ENCODE measurements around the gene SPIRE1.
A peak's percentile ranks its signal among the peaks of the same experiment; 100 is the strongest.

SPIRE1 gene

GRCh38 chr18:12423393-12423792 lies 234.5 kb downstream of the SPIRE1 start:
- Histone ChIP-seq H3K79me1 (ENCODE audit: low read length) (no peaks in the 10 kb centered on the region), H2BK5ac (ENCODE audit: low read length) (no peak overlapping the region), H2BK15ac (replicated peaks; ENCODE audit: low read depth) (no peak overlapping the region), H2AK5ac (ENCODE audit: low read length) (no peak overlapping the region), H3K18ac (ENCODE audit: low read length) (no peak overlapping the region), H3K9ac (ENCODE audit: low read length) (no peak overlapping the region), H3K4ac (ENCODE audit: low read depth, low read length) (no peak overlapping the region), H3K4me1 (ENCODE audit: control insufficient read depth, low read depth, low read length) (no peaks in the 10 kb centered on the region), H3K36me3 (ENCODE audit: control insufficient read depth, insufficient read depth, low read length) (peaks cover 6% of the 10 kb centered on the region), H4K5ac (ENCODE audit: low read length) (no peak overlapping the region), H3K27ac (ENCODE audit: low read depth, low read length) (no peak overlapping the region), H3K27me3 (ENCODE audit: insufficient read depth, low read length, poor library complexity) (no peaks in the 10 kb centered on the region), H4K8ac (ENCODE audit: low read depth, low read length) (no peak overlapping the region), H3K79me2 (ENCODE audit: control insufficient read depth, insufficient read depth, low read length) (no peaks in the 10 kb centered on the region), H2BK120ac (ENCODE audit: low read depth, low read length) (no peak overlapping the region), H3K23ac (ENCODE audit: low read length) (no peak overlapping the region), H3K4me3 (ENCODE audit: low read length) (no peak overlapping the region), H3K56ac (ENCODE audit: low read length) (no peak overlapping the region), H3K4me2 (ENCODE audit: low read length) (no peak overlapping the region)
- no peak for DNase-seq
- no CpG with 5 or more reads among the region's 10 CpGs for WGBS (ENCODE audit: extremely low coverage, insufficient coverage, low lambda C conversion rate)

GRCh38 chr18:12422936-12423335 lies 235.0 kb downstream of the SPIRE1 start:
- Histone ChIP-seq H3K4me1 (ENCODE audit: control insufficient read depth, low read depth, low read length) (no peaks in the 10 kb centered on the region), H3K4me3 (ENCODE audit: low read length) (no peak overlapping the region), H4K5ac (ENCODE audit: low read length) (no peak overlapping the region), H2BK15ac (replicated peaks; ENCODE audit: low read depth) (no peak overlapping the region), H3K79me1 (ENCODE audit: low read length) (no peaks in the 10 kb centered on the region), H3K9ac (ENCODE audit: low read length) (no peak overlapping the region), H3K18ac (ENCODE audit: low read length) (no peak overlapping the region), H3K4ac (ENCODE audit: low read depth, low read length) (no peak overlapping the region), H3K4me2 (ENCODE audit: low read length) (no peak overlapping the region), H2AK5ac (ENCODE audit: low read length) (no peak overlapping the region), H3K27me3 (ENCODE audit: insufficient read depth, low read length, poor library complexity) (no peaks in the 10 kb centered on the region), H3K56ac (ENCODE audit: low read length) (no peak overlapping the region), H3K36me3 (ENCODE audit: control insufficient read depth, insufficient read depth, low read length) (peaks cover 5% of the 10 kb centered on the region), H3K79me2 (ENCODE audit: control insufficient read depth, insufficient read depth, low read length) (no peaks in the 10 kb centered on the region), H3K27ac (ENCODE audit: low read depth, low read length) (no peak overlapping the region), H3K23ac (ENCODE audit: low read length) (no peak overlapping the region), H2BK5ac (ENCODE audit: low read length) (no peak overlapping the region), H2BK120ac (ENCODE audit: low read depth, low read length) (no peak overlapping the region), H4K8ac (ENCODE audit: low read depth, low read length) (no peak overlapping the region)
- DNase-seq = peak; percentile 74
- WGBS (ENCODE audit: extremely low coverage, insufficient coverage, low lambda C conversion rate) = no CpG with 5 or more reads among the region's 9 CpGs

DNA sequence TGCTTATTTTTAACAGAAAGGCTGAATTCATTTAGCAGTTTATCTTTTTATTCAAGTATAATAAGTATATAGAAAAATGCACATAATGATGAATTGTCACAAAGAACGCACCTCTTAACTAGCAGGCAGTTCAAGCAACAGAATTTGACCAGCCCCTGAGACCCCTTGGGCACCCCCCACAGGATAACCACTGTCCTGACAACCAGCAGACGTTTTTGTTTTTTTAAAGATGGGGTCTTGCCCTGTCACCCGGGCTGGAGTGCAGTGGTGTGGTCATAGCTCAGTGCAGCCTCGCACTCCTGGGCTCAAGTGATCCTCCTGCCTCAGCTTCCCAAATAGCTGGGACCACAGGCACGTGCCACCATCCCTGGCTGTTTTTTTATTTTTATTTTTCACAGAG lies 236.2 kb downstream of the SPIRE1 start:
- H3K27me3 ChIP-seq (ENCODE audit: insufficient read depth, low read length, poor library complexity) = no peaks in the 10 kb centered on the region
- no CpG with 5 or more reads among the region's 5 CpGs for WGBS (ENCODE audit: extremely low coverage, insufficient coverage, low lambda C conversion rate)
- no peak overlapping the region for H2BK15ac ChIP-seq (replicated peaks; ENCODE audit: low read depth)
- H2BK5ac ChIP-seq (ENCODE audit: low read length) = no peak overlapping the region
- no peaks in the 10 kb centered on the region for H3K79me1 ChIP-seq (ENCODE audit: low read length)
- no peak overlapping the region for H3K4me2 ChIP-seq (ENCODE audit: low read length)
- H3K4me3 ChIP-seq (ENCODE audit: low read length) = no peak overlapping the region
- H3K4me1 ChIP-seq (ENCODE audit: control insufficient read depth, low read depth, low read length) = no peaks in the 10 kb centered on the region
- no peak overlapping the region for H4K8ac ChIP-seq (ENCODE audit: low read depth, low read length)
- no peak overlapping the region for H3K18ac ChIP-seq (ENCODE audit: low read length)
- H2AK5ac ChIP-seq (ENCODE audit: low read length) = no peak overlapping the region
- H3K36me3 ChIP-seq (ENCODE audit: control insufficient read depth, insufficient read depth, low read length) = no peaks in the 10 kb centered on the region
- no peak overlapping the region for H3K23ac ChIP-seq (ENCODE audit: low read length)
- H3K56ac ChIP-seq (ENCODE audit: low read length) = no peak overlapping the region
- no peak overlapping the region for H3K27ac ChIP-seq (ENCODE audit: low read depth, low read length)
- no peak overlapping the region for H3K4ac ChIP-seq (ENCODE audit: low read depth, low read length)
- no peak overlapping the region for H2BK120ac ChIP-seq (ENCODE audit: low read depth, low read length)
- no peak overlapping the region for H3K9ac ChIP-seq (ENCODE audit: low read length)
- no peaks in the 10 kb centered on the region for H3K79me2 ChIP-seq (ENCODE audit: control insufficient read depth, insufficient read depth, low read length)
- H4K5ac ChIP-seq (ENCODE audit: low read length) = no peak overlapping the region
- DNase-seq = peak; percentile 47

- Histone ChIP-seq H4K8ac (ENCODE audit: low read depth, low read length) (peak overlapping the region; percentile 77), H3K23ac (ENCODE audit: low read length) (no peak overlapping the region), H2AK5ac (ENCODE audit: low read length) (no peak overlapping the region), H3K4me3 (ENCODE audit: low read length) (no peak overlapping the region), H3K4me2 (ENCODE audit: low read length) (no peak overlapping the region), H4K5ac (ENCODE audit: low read length) (no peak overlapping the region), H3K79me1 (ENCODE audit: low read length) (no peaks in the 10 kb centered on the region), H2BK15ac (replicated peaks; ENCODE audit: low read depth) (no peak overlapping the region), H3K4ac (ENCODE audit: low read depth, low read length) (no peak overlapping the region), H3K18ac (ENCODE audit: low read length) (peak overlapping the region; percentile 6), H3K9ac (ENCODE audit: low read length) (peak overlapping the region; percentile 44), H3K79me2 (ENCODE audit: control insufficient read depth, insufficient read depth, low read length) (no peaks in the 10 kb centered on the region), H2BK5ac (ENCODE audit: low read length) (no peak overlapping the region), H3K36me3 (ENCODE audit: control insufficient read depth, insufficient read depth, low read length) (no peaks in the 10 kb centered on the region), H2BK120ac (ENCODE audit: low read depth, low read length) (no peak overlapping the region), H3K4me1 (ENCODE audit: control insufficient read depth, low read depth, low read length) (no peaks in the 10 kb centered on the region), H3K27me3 (ENCODE audit: insufficient read depth, low read length, poor library complexity) (no peaks in the 10 kb centered on the region), H3K56ac (ENCODE audit: low read length) (peak overlapping the region; percentile 58), H3K27ac (ENCODE audit: low read depth, low read length) (no peak overlapping the region)
- DNase-seq = peak; percentile 55
- WGBS (ENCODE audit: extremely low coverage, insufficient coverage, low lambda C conversion rate) = no CpG with 5 or more reads among the region's 27 CpGs
Observed at GRCh38 chr18:12420821-12421421, 237.0 kb downstream of the SPIRE1 start.

- no CpG with 5 or more reads among the region's 4 CpGs for WGBS (ENCODE audit: extremely low coverage, insufficient coverage, low lambda C conversion rate)
- Histone ChIP-seq H3K4ac (ENCODE audit: low read depth, low read length) (no peak overlapping the region), H4K8ac (ENCODE audit: low read depth, low read length) (no peak overlapping the region), H3K9ac (ENCODE audit: low read length) (no peak overlapping the region), H3K23ac (ENCODE audit: low read length) (no peak overlapping the region), H3K4me2 (ENCODE audit: low read length) (no peak overlapping the region), H2BK120ac (ENCODE audit: low read depth, low read length) (no peak overlapping the region), H3K4me1 (ENCODE audit: control insufficient read depth, low read depth, low read length) (no peaks in the 10 kb centered on the region), H3K27me3 (ENCODE audit: insufficient read depth, low read length, poor library complexity) (no peaks in the 10 kb centered on the region), H3K79me1 (ENCODE audit: low read length) (no peaks in the 10 kb centered on the region), H3K27ac (ENCODE audit: low read depth, low read length) (no peak overlapping the region), H2BK5ac (ENCODE audit: low read length) (no peak overlapping the region), H2BK15ac (replicated peaks; ENCODE audit: low read depth) (no peak overlapping the region), H3K36me3 (ENCODE audit: control insufficient read depth, insufficient read depth, low read length) (no peaks in the 10 kb centered on the region), H3K18ac (ENCODE audit: low read length) (no peak overlapping the region), H2AK5ac (ENCODE audit: low read length) (no peak overlapping the region), H3K79me2 (ENCODE audit: control insufficient read depth, insufficient read depth, low read length) (no peaks in the 10 kb centered on the region), H4K5ac (ENCODE audit: low read length) (no peak overlapping the region), H3K4me3 (ENCODE audit: low read length) (no peak overlapping the region), H3K56ac (ENCODE audit: low read length) (no peak overlapping the region)
- DNase-seq = no peak
Observed at GRCh38 chr18:12417687-12418086, 240.2 kb downstream of the SPIRE1 start.

- Histone ChIP-seq H3K36me3 (ENCODE audit: control insufficient read depth, insufficient read depth, low read length) (no peaks in the 10 kb centered on the region), H3K4ac (ENCODE audit: low read depth, low read length) (no peak overlapping the region), H2AK5ac (ENCODE audit: low read length) (no peak overlapping the region), H2BK15ac (replicated peaks; ENCODE audit: low read depth) (no peak overlapping the region), H4K5ac (ENCODE audit: low read length) (no peak overlapping the region), H3K4me1 (ENCODE audit: control insufficient read depth, low read depth, low read length) (no peaks in the 10 kb centered on the region), H2BK120ac (ENCODE audit: low read depth, low read length) (no peak overlapping the region), H3K27me3 (ENCODE audit: insufficient read depth, low read length, poor library complexity) (no peaks in the 10 kb centered on the region), H3K79me2 (ENCODE audit: control insufficient read depth, insufficient read depth, low read length) (no peaks in the 10 kb centered on the region), H3K23ac (ENCODE audit: low read length) (no peak overlapping the region), H3K18ac (ENCODE audit: low read length) (no peak overlapping the region), H3K4me3 (ENCODE audit: low read length) (no peak overlapping the region), H3K56ac (ENCODE audit: low read length) (no peak overlapping the region), H3K4me2 (ENCODE audit: low read length) (no peak overlapping the region), H4K8ac (ENCODE audit: low read depth, low read length) (no peak overlapping the region), H2BK5ac (ENCODE audit: low read length) (no peak overlapping the region), H3K27ac (ENCODE audit: low read depth, low read length) (no peak overlapping the region), H3K79me1 (ENCODE audit: low read length) (peaks cover 1% of the 10 kb centered on the region), H3K9ac (ENCODE audit: low read length) (no peak overlapping the region)
- no peak for DNase-seq
- WGBS (ENCODE audit: extremely low coverage, insufficient coverage, low lambda C conversion rate) = no CpG with 5 or more reads among the region's 5 CpGs
Observed at GRCh38 chr18:12416098-12416729, 241.7 kb downstream of the SPIRE1 start.

Data from mesendoderm (in vitro differentiated cells).